H9 (cell line): ENCODE data around the gene ALG1L2. TPM values are rescaled to one million over a fixed set of nuclear protein-coding genes. Genes with fewer than 3 reads are reported as not detected.
"Not testable (repeated sequence)": the region's sequence is repeated elsewhere in the genome, so short reads cannot be mapped to it uniquely, and the experiment has no call there.

Experiments
- DNase-seq: peaks from one replicate; pipeline ENCODE4 v3.0.0-alpha.2; 2017
- H2AFZ ChIP-seq: one replicate; pipeline ENCODE4 v1.6.1; 2013; ENCODE audit warnings: mild to moderate bottlenecking, low read length, control low read depth, moderate library complexity
- H2AK5ac ChIP-seq: 2 replicates; pipeline ENCODE4 v1.6.1; 2013; ENCODE audit warnings: low read length, control low read depth, mixed read lengths; ENCODE audit not compliant: insufficient read length
- H2BK120ac ChIP-seq: one replicate; pipeline ENCODE4 v1.6.1; 2013; ENCODE audit warnings: low read depth, mild to moderate bottlenecking, low read length, control low read depth, inconsistent platforms; ENCODE audit not compliant: poor library complexity, severe bottlenecking
- H2BK12ac ChIP-seq: 2 replicates; pipeline ENCODE4 v1.6.1; 2013; ENCODE audit warnings: low read length, control low read depth, mixed read lengths, low read depth; ENCODE audit not compliant: insufficient read length
- H2BK15ac ChIP-seq: 2 replicates; pipeline ENCODE4 v1.6.1; 2013; ENCODE audit warnings: low read depth, low read length, control low read depth
- H2BK20ac ChIP-seq: one replicate; pipeline ENCODE4 v1.6.1; 2013; ENCODE audit warnings: low read depth, mild to moderate bottlenecking, low read length, control low read depth, inconsistent platforms; ENCODE audit not compliant: poor library complexity, severe bottlenecking
- H2BK5ac ChIP-seq: 2 replicates; pipeline ENCODE4 v1.6.1; 2013; ENCODE audit warnings: low read length, control low read depth, mixed read lengths; ENCODE audit not compliant: insufficient read length
- H3K14ac ChIP-seq: 2 replicates; pipeline ENCODE4 v1.6.1; 2013; ENCODE audit warnings: low read length, control low read depth; ENCODE audit not compliant: insufficient read depth
- H3K18ac ChIP-seq: 2 replicates; pipeline ENCODE4 v1.6.1; 2013; ENCODE audit warnings: low read depth, mild to moderate bottlenecking, mixed read lengths, low read length, control low read depth; ENCODE audit not compliant: insufficient read length
- H3K23ac ChIP-seq: 2 replicates; pipeline ENCODE4 v1.6.1; 2013; ENCODE audit warnings: low read length, control low read depth, mixed read lengths, low read depth; ENCODE audit not compliant: insufficient read length
- H3K23me2 ChIP-seq: 2 replicates; pipeline ENCODE4 v1.6.1; 2013; ENCODE audit warnings: low read depth, mild to moderate bottlenecking, mixed read lengths, low read length, control low read depth; ENCODE audit not compliant: insufficient read length, poor library complexity, severe bottlenecking
- H3K27ac ChIP-seq: 2 replicates; pipeline ENCODE4 v1.5.1; 2013; ENCODE audit warnings: low read length, control low read depth, mixed read lengths, low read depth; ENCODE audit not compliant: insufficient read length
- H3K27me3 ChIP-seq: 2 replicates; pipeline ENCODE4 v1.6.1; 2013; ENCODE audit warnings: low read length, control low read depth, inconsistent platforms; ENCODE audit not compliant: insufficient read depth
- H3K4ac ChIP-seq: 2 replicates; pipeline ENCODE4 v1.6.1; 2013; ENCODE audit warnings: low read depth, mild to moderate bottlenecking, control low read depth, inconsistent platforms, low read length, moderate library complexity
- H3K4me1 ChIP-seq: 2 replicates; pipeline ENCODE4 v1.6.1; 2013; ENCODE audit warnings: low read length, control low read depth, inconsistent platforms; ENCODE audit not compliant: insufficient read depth
- H3K4me2 ChIP-seq: 2 replicates; pipeline ENCODE4 v1.6.1; 2013; ENCODE audit warnings: low read length, control low read depth, mixed read lengths; ENCODE audit not compliant: insufficient read length, insufficient read depth
- H3K56ac ChIP-seq: 2 replicates; pipeline ENCODE4 v1.6.1; 2013; ENCODE audit warnings: low read depth, mild to moderate bottlenecking, mixed read lengths, low read length, control low read depth; ENCODE audit not compliant: insufficient read length
- H3K79me1 ChIP-seq: 2 replicates; pipeline ENCODE4 v1.6.1; 2013; ENCODE audit warnings: low read depth, mild to moderate bottlenecking, moderate library complexity, low read length, control low read depth, inconsistent platforms; ENCODE audit not compliant: insufficient read depth, poor library complexity, severe bottlenecking
- H3K79me2 ChIP-seq: 2 replicates; pipeline ENCODE4 v1.6.1; 2013; ENCODE audit warnings: low read length, control low read depth, inconsistent platforms; ENCODE audit not compliant: insufficient read depth
- H3K9ac ChIP-seq: 2 replicates; pipeline ENCODE4 v1.6.1; 2013; ENCODE audit warnings: low read length, control low read depth, mixed read lengths; ENCODE audit not compliant: insufficient read length; ENCODE audit errors: extremely low read depth
- H3K9me3 ChIP-seq: one replicate; pipeline ENCODE4 v1.6.1; 2013; ENCODE audit warnings: low read depth, low read length, inconsistent platforms; ENCODE audit not compliant: control insufficient read depth
- H3T11ph ChIP-seq: one replicate; pipeline ENCODE4 v1.6.1; 2013; ENCODE audit warnings: mild to moderate bottlenecking, low read length, control low read depth, inconsistent platforms
- H4K20me1 ChIP-seq: one replicate; pipeline ENCODE4 v1.6.1; 2013; ENCODE audit not compliant: control insufficient read depth, insufficient read length, insufficient read depth
- H4K5ac ChIP-seq: 2 replicates; pipeline ENCODE4 v1.6.1; 2013; ENCODE audit warnings: low read depth, mild to moderate bottlenecking, mixed read lengths, low read length, control low read depth; ENCODE audit not compliant: insufficient read length
- H4K8ac ChIP-seq: replicated peaks from 2 replicates; pipeline ENCODE4 v1.6.1; 2013; ENCODE audit warnings: low read length, control low read depth, mixed read lengths, low read depth; ENCODE audit not compliant: insufficient read length
- H4K91ac ChIP-seq: 2 replicates; pipeline ENCODE4 v1.6.1; 2013; ENCODE audit warnings: low read depth, mild to moderate bottlenecking, moderate library complexity, mixed read lengths, low read length, control low read depth; ENCODE audit not compliant: insufficient read length
- H3K27ac Mint-ChIP-seq, 3 experiments: 2 replicates in 2 of 3; 3 replicates in 1 of 3; pipeline ENCODE4 v1.8.0; 2020 to 2021; ENCODE audit warnings: mixed read lengths in 3 of 3, mild to moderate bottlenecking in 1 of 3, moderate library complexity in 1 of 3
- H3K27me3 Mint-ChIP-seq: 2 replicates; pipeline ENCODE4 v1.8.0; 2021; ENCODE audit warnings: low read depth, mild to moderate bottlenecking, moderate library complexity, mixed read lengths
- H3K36me3 Mint-ChIP-seq, 3 experiments: 2 replicates in 2 of 3; 3 replicates in 1 of 3; pipeline ENCODE4 v1.8.0; 2020 to 2021; ENCODE audit warnings: low read depth in 3 of 3, mixed read lengths in 3 of 3; ENCODE audit not compliant: insufficient read depth in 1 of 3
- H3K4me1 Mint-ChIP-seq, 2 experiments: 2 replicates each; pipeline ENCODE4 v1.8.0; 2020; ENCODE audit warnings: mixed read lengths in 2 of 2
- H3K4me3 Mint-ChIP-seq, 2 experiments: 2 replicates in 1 of 2; 3 replicates in 1 of 2; pipeline ENCODE4 v1.8.0; 2020 to 2021; ENCODE audit warnings: mild to moderate bottlenecking in 2 of 2, mixed read lengths in 2 of 2, moderate library complexity in 1 of 2
- H3K9me3 Mint-ChIP-seq, 2 experiments: 2 replicates in 1 of 2; 3 replicates in 1 of 2; pipeline ENCODE4 v1.8.0; 2020; ENCODE audit warnings: mild to moderate bottlenecking in 2 of 2, mixed read lengths in 2 of 2, moderate library complexity in 1 of 2
- WGBS: extraction: QIAGEN DNeasy Blood & Tissue Kit; methylation state at CpG from one replicate; pipeline ENCODE4 v1.1.7; 2013; ENCODE audit warnings: missing lambda C conversion rate, low lambda C conversion rate, mixed read lengths; ENCODE audit not compliant: insufficient read length; ENCODE audit errors: extremely low coverage; 5-methylcytosine and 5-hydroxymethylcytosine counted together
- total RNA-seq: library from RNA; stranded (reverse); gene quantifications from 2 replicates; pipeline ENCODE4 v1.2.1, GENCODE V29; 2021

Gene ALG1L2
- total RNA-seq, 1 experiment from 2014 or later: 1.2 TPM

GRCh38 chr3:130145456-130145855 lies 63.8 kb downstream of the ALG1L2 start:
- H3K4me1 Mint-ChIP-seq: peaks cover under 1 to 23% of the 10 kb centered on the region in 2 experiments; a peak in 3 of 4 replicates
- H3K23me2 ChIP-seq, H3K9ac ChIP-seq, H2AFZ ChIP-seq, H3K14ac ChIP-seq, H4K91ac ChIP-seq, DNase-seq, H2BK12ac ChIP-seq, H3K27ac Mint-ChIP-seq, H3K27me3 ChIP-seq, H3K18ac ChIP-seq, H3K27me3 Mint-ChIP-seq, H3K4me2 ChIP-seq, H3T11ph ChIP-seq, H3K4me1 ChIP-seq, H4K5ac ChIP-seq, H2BK20ac ChIP-seq, H3K9me3 ChIP-seq, H3K4ac ChIP-seq, H2AK5ac ChIP-seq, H2BK5ac ChIP-seq, H4K8ac ChIP-seq, H4K20me1 ChIP-seq, H3K27ac ChIP-seq, H2BK120ac ChIP-seq, H3K23ac ChIP-seq, H3K4me3 Mint-ChIP-seq, H3K56ac ChIP-seq, H3K79me2 ChIP-seq, H3K79me1 ChIP-seq, H2BK15ac ChIP-seq: not testable (repeated sequence)
- no CpG with 5 or more reads among the region's 5 CpGs for whole genome bisulfite sequencing
- H3K36me3 Mint-ChIP-seq: peaks cover 6 to 13% (median 12%) of the 10 kb centered on the region in 3 experiments
- peaks cover 13 to 16% of the 10 kb centered on the region in 2 experiments for H3K9me3 Mint-ChIP-seq

DNA sequence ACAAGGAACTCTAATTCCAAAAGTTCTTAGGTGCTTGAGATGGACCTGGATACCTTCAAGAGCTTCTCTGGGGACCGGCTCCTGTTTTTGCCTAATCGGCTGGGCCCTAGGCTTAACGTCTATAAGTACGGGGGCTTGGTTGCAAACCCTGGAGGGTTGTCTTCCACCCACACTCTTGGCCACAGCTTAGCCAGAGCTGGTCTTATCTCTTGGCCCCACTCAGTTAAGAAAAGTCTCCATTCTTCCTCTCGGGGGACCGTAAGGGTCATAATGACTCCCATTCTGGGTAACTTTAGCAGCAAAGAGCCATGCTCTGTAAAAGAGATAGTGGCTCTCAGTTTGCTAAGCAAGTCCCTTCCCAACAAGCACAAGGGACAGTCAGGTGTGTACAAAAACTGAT lies 64.8 kb downstream of the ALG1L2 start:
- not testable (repeated sequence) for H3K9me3 ChIP-seq, DNase-seq, H3K4me2 ChIP-seq, H4K91ac ChIP-seq, H2BK20ac ChIP-seq, H3K14ac ChIP-seq, H3K4ac ChIP-seq, H3K79me2 ChIP-seq, H3K56ac ChIP-seq, H2BK12ac ChIP-seq, H4K20me1 ChIP-seq, H2BK120ac ChIP-seq, H3K27ac ChIP-seq, H3K23ac ChIP-seq, H4K8ac ChIP-seq, H2AK5ac ChIP-seq, H3K79me1 ChIP-seq, H2BK15ac ChIP-seq, H2AFZ ChIP-seq, H3K27me3 Mint-ChIP-seq, H3K23me2 ChIP-seq, H3T11ph ChIP-seq, H2BK5ac ChIP-seq, H3K4me3 Mint-ChIP-seq, H3K4me1 ChIP-seq, H4K5ac ChIP-seq, H3K18ac ChIP-seq, H3K9ac ChIP-seq, H3K27me3 ChIP-seq, H3K27ac Mint-ChIP-seq
- Mint-ChIP-seq H3K36me3 (peaks cover 16 to 23% (median 22%) of the 10 kb centered on the region in 3 experiments), H3K4me1 (peaks cover 0 to 13% of the 10 kb centered on the region in 2 experiments; a peak in 1 of 4 replicates), H3K9me3 (peaks cover 23 to 26% of the 10 kb centered on the region in 2 experiments)
- WGBS: no CpG with 5 or more reads among the region's 6 CpGs
